Mononuclear cell (primary cell): ENCODE measurements around the gene ZNF777. TPM values are rescaled to one million over a fixed set of nuclear protein-coding genes. Genes with fewer than 3 reads are reported as not detected.
A peak's percentile ranks its signal among the peaks of the same experiment; 100 is the strongest.

Experiments
- H3K27me3 ChIP-seq: 2 replicates; pipeline ENCODE4 v1.6.0; 2011; ENCODE audit warnings: low read length, control low read depth; ENCODE audit not compliant: insufficient read depth
- H3K4me1 ChIP-seq: 2 replicates; pipeline ENCODE4 v1.5.1; 2011; ENCODE audit warnings: mild to moderate bottlenecking, low read length, control low read depth; ENCODE audit not compliant: insufficient read depth
- H3K4me3 ChIP-seq: 2 replicates; pipeline ENCODE4 v1.5.1; 2011; ENCODE audit warnings: mild to moderate bottlenecking, low read length, moderate library complexity
- H3K9me3 ChIP-seq: 2 replicates; pipeline ENCODE4 v1.5.1; 2011; ENCODE audit warnings: low read depth, mild to moderate bottlenecking, control low read depth, low read length
- total RNA-seq: library from RNA; depleted of rRNA; stranded (reverse); fragments of >200 nt; gene quantifications from one replicate; pipeline ENCODE4 v1.2.3, GENCODE V29; 2012

ZNF777 gene
- total RNA-seq, 1 donor, result 10.8 TPM

DNA sequence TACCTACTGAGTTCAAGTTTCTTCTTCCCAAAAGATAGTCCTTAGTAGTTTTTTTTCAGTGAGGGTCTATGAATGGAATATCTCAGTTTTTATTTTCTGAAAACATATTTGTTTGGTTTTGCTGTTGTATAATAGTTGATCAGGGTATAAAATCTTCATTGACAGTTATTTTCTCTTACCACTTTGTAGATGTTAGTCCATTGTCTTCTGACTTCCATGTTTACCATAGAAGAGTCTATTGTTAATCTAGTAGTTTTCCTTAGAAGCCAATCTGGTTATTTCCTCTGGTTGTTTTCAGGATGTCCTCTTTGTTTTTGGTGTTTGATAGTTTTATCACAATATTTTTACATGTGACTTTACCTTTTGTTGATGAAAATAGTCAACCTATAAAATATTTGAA, 5.5 kb upstream of the ZNF777 start:
- H3K9me3 ChIP-seq, result peaks cover 6% of the 10 kb centered on the region
- H3K4me3 ChIP-seq, result no peak overlapping the region
- H3K4me1 ChIP-seq, result peaks cover under 1% of the 10 kb centered on the region
- H3K27me3 ChIP-seq, result peaks cover 12% of the 10 kb centered on the region

DNA sequence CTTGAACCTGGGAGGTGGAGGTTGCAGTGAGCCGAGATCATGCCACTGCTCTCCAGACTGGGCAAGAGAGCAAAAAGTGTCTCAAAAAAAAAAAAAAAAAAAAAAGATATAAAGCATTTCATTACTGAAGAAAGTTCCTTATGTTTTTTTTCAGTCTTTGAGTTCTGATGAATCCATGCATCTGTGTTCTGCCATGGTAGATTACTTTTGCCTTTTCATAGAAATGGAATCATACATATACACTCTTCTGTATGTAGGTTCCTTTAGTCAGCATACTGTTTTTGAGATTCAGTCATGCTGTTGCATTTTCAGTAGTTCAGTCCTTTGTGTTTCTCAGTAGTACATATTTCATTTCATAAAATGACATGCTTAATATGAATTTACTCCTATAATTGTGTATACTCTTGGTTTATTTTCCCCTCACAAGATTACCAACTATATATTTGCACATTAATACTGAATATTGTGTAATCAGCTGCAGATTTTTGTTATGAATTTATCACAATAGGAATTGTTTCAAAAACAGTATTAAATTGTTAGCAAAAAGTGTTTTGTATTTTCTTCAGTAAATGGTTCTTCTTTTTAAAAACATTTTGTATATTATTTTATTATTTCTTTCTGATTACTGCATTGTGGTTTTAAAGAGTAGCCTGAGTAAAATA, 2.8 kb upstream of the ZNF777 start:
- no peak overlapping the region for H3K4me3 ChIP-seq
- H3K4me1 ChIP-seq, result peaks cover 20% of the 10 kb centered on the region
- H3K9me3 ChIP-seq, result peaks cover 6% of the 10 kb centered on the region

DNA sequence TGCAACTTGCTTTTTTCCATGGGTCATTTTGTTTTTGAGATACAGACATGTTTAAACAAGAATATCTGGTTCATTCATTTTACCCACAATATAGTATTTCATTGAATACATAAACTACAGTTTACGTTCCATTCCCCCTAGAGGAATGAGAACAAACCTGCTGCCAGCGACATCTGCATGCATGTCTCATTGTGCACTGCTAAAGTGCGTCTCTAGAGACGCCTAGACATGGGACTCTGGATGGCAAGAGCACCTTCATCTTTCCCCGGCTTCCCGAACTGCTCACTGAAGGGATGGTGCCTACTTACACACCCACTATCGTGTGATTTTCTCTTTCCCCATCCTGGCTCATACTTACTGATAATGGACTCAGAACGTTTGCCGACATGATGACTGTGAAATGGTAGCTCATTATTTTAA, 1.2 kb upstream of the ZNF777 start:
- Histone ChIP-seq H3K4me1 (peaks cover 26% of the 10 kb centered on the region), H3K9me3 (peaks cover 6% of the 10 kb centered on the region), H3K27me3 (peaks cover 17% of the 10 kb centered on the region), H3K4me3 (no peak overlapping the region)

More for the DNA sequence above, 2.8 kb upstream of the ZNF777 start:
- H3K27me3 ChIP-seq, result peaks cover 17% of the 10 kb centered on the region

DNA sequence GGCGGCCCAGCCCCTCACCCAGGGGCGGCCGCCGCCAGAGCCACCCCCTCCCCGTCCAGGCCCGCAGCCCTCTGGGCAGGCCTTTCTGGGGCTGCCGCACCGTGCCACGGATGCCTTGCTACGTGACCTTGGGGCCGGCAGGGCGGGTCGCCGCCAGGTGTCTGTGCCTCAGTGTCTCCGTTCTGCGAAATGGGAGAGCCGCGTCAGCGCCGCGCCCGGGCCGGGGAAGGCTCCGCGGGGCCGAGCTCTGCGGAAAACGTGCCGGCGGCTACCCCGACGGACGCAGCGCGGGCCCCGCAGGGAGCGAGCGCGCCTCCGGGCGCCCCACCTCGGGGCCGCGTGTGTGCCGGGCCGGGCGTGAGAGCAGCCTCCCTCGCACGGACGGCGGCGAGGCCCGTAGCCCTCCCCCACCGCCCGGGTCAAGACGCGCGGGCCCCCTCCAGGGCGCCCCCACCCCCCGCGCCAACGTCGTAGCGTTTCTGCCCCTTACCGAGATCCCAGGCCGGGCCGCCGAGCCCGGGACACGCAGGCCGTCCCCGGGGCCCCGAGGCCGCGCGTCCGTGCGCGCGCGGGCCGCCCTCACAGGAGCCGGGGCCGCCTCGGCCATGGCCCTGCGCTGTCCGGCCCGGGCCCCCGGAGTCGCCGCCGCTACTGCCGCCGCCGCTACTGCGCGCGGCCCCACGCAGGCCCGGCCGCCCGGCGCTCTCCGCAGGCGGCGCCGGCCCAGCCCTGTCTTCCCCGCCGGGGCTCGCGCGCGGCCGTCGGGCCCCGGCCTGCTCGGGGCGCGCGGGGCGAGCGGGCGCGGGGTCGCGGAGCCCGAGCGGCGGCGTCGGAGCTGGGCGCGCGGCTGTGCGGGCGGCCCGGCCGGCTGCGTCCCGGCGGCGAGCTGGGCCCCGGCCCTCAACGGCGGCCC, 1.1 kb downstream of the ZNF777 start:
- Histone ChIP-seq H3K27me3 (peaks cover 14% of the 10 kb centered on the region), H3K4me3 (peak overlapping the region; percentile 61), H3K4me1 (peaks cover 26% of the 10 kb centered on the region), H3K9me3 (no peaks in the 10 kb centered on the region)

DNA sequence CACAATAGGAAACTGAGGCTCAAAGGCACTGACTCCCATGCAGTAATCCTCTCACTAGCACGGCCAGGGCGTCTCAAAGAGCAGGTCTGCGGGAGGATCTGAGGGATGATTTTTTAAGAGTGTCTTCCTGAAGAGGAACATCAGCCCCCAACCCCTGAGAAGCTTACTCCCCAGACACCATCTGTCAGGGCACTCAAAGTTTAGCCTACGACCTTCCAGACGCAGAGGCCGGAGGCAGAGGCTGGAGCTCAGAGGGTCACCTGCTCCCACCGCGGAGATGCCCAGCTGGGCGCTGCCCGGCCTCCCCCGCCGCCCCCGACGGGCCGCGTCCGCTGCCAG, 1.7 kb downstream of the ZNF777 start:
- Histone ChIP-seq H3K9me3 (no peaks in the 10 kb centered on the region), H3K4me1 (peaks cover 26% of the 10 kb centered on the region), H3K4me3 (no peak overlapping the region), H3K27me3 (peaks cover 9% of the 10 kb centered on the region)

DNA sequence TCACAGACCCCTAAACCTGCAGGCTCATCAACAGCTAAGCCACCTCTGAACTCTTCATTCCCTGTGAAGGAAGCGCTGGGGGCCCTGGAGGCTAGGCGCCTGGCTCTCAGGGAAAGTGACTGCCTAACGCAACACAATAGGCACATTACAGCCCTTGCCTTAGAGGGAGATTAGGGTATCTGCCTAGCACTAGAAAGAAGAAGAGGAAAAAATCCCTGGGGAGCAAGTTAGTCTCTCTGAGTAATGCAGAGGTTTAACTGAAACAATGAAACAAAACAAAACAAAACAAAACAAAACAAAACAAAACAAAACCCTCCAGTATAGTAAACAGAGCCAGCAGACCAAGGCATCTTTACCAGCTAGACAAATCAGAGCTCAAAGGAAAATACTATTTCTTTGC, 2.6 kb downstream of the ZNF777 start:
- peaks cover 26% of the 10 kb centered on the region for H3K4me1 ChIP-seq
- H3K27me3 ChIP-seq, result peaks cover 8% of the 10 kb centered on the region
- H3K9me3 ChIP-seq, result no peaks in the 10 kb centered on the region

DNA sequence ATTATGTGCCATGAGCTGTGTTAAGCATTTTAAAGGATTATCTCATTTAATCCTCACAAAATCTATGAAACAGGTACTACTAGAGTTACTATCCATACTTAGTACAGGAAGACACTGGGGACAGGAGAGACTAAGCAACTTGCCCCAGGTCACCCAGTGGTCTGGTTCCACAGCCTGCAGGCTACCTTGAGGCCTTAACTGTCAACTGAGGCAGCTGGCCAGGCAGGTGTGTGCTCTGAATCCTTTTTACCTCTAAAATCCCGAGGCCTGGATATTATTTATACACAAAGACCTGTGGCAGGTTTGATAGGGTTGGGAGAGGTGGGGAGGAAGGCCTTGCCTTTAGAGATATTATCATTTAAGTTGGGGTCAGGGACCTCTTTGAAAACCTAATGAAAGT, 3.1 kb downstream of the ZNF777 start:
- H3K4me1 ChIP-seq, result peaks cover 26% of the 10 kb centered on the region
- H3K9me3 ChIP-seq, result no peaks in the 10 kb centered on the region
- peaks cover 4% of the 10 kb centered on the region for H3K27me3 ChIP-seq
- no peak overlapping the region for H3K4me3 ChIP-seq

More for the DNA sequence above, 2.6 kb downstream of the ZNF777 start:
- no peak overlapping the region for H3K4me3 ChIP-seq

DNA sequence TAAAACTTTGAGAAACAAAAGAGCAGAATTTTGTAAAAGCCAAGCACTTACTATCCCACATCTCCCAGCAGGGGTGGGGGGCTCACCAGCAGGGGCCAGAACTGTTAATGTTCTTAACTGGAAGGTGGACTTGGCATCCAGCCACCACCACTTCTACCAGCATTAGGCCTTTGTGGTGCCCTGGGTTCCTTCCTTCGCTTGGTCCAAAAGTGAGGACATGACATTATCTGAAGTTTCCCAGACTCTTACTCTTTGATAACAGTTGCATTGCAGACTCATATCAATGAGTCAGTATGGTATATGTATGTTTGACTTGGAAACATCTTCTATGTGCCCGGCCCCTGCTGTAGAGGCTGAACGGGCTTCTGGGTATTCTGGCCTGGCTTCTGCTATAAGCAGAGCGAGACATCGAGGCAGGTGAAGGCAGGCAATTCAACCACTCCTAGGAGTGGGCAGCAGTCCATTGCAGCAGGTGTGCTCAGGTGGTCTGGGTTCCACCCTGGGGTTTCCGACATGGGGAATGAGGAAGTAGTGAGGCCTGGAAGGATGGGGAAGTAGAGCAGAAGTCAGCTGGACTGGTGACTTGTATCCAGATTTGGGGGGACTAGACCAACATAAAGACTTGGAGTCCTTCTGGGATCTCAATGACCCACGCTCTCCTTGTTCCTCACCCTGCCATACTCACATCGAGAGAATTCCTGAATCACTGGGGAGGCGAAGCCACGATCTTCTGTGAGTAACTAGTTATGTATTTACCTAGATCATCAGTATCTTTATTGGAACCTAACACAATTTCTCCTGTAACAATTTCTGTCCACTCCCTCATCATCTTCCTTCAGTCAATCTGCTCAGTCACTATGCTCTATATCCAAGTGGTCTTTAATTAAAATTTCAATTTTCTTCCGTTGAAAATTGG, 4.1 kb downstream of the ZNF777 start:
- no peak overlapping the region for H3K4me3 ChIP-seq
- peaks cover 4% of the 10 kb centered on the region for H3K27me3 ChIP-seq
- H3K9me3 ChIP-seq, result no peaks in the 10 kb centered on the region
- H3K4me1 ChIP-seq, result peaks cover 26% of the 10 kb centered on the region

DNA sequence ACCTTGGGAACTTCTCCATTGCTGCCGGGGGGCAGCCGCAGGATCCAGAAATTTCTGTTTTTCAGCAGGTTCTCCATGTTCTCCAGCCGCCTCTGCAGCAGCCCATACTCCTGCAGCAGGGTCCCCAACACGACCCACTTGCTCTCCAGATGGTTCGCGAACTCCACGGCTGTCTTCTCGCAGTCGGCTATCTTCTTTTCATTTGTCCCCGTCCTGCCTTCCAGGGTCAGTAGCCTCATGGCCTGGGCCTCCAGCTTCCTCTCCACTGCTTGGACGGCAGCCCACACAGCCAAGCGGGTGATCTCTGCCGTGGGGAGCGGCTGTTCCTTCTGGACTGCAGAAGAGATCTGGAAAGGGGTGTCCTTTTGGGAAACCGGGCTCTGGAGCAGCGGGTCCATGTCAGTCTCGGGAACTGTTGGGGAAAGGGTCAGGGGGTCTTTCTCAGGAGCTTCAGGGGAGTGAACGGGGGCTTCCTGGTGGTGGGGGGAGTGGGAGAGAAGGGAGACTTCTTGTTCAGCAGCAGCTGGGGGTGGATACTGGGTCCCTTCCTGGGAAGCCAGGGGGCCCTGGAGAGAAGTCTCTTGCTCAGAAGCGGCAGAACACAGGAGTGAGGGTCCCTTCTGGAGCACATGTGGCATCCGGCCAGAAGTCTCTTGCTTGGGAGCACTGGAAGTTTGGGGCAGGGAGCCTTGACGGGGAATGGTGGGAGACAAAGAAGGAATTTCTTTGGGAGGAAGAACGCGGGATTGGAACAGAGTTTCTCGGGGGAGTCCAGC, 5.5 kb downstream of the ZNF777 start:
- no peaks in the 10 kb centered on the region for H3K27me3 ChIP-seq
- H3K4me3 ChIP-seq, result no peak overlapping the region
- no peaks in the 10 kb centered on the region for H3K9me3 ChIP-seq
- H3K4me1 ChIP-seq, result peaks cover 17% of the 10 kb centered on the region

DNA sequence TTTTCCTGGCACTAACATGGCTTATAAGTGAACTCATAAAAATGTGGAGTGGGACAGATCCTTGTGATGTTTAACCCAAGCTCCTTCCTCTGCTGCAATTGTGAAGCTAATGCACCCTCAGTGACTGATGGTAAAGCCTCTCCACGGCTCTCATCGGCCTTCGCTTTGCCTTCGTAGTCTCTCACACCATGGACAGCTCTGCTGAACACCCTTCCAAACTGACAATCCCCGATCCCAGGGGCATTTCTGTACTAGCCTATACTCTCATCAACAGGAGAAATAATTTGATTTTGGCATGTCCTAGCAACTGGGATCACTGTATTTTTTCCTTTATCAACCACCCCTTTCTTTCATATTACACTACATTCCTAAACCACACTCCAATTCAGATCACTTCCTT, 6.1 kb downstream of the ZNF777 start:
- Histone ChIP-seq H3K27me3 (no peaks in the 10 kb centered on the region), H3K9me3 (no peaks in the 10 kb centered on the region), H3K4me3 (no peak overlapping the region), H3K4me1 (peaks cover 17% of the 10 kb centered on the region)

DNA sequence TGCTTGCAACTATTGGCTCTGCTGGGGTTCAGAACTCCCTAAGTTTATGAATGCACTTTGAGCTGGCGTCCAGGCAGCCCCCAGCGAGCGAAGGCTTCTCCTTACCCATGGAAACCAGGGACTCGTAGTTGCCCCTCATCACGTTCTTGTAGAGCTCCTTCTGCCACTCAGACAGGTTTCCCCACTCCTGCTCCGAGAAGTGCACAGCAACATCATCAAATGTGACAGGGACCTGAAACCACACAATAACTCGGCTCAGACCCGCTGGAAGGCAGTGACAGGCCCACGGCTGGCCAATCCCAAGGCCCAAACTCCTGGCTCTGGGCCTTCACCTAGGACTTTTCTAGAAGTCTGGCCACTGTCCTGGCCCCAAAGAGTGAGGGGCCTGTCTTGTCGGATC, 6.9 kb downstream of the ZNF777 start:
- H3K4me1 ChIP-seq, result peaks cover 10% of the 10 kb centered on the region
- no peaks in the 10 kb centered on the region for H3K9me3 ChIP-seq
- no peak overlapping the region for H3K4me3 ChIP-seq
- no peaks in the 10 kb centered on the region for H3K27me3 ChIP-seq

DNA sequence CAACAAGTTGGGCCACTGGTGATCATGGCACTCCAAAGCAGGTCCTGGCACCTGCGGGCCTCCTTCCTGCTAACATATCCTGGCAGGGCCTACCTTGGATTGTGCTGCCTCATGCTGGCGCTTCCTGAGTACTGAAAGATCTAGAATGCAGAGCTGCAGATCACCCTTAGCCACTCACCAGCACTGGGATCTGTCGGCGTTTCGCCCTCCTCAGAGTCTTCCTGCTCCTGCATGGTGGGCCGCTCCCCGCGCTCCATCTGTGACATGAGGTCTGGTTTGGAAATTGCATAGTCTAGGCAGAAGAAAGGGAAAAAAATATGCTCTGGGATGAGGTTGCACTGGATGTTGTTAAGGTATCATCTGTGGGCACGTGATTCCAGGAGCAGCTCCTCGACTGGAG, 10.0 kb downstream of the ZNF777 start:
- no peaks in the 10 kb centered on the region for H3K9me3 ChIP-seq
- H3K4me1 ChIP-seq, result no peaks in the 10 kb centered on the region
- no peaks in the 10 kb centered on the region for H3K27me3 ChIP-seq
- H3K4me3 ChIP-seq, result no peak overlapping the region

DNA sequence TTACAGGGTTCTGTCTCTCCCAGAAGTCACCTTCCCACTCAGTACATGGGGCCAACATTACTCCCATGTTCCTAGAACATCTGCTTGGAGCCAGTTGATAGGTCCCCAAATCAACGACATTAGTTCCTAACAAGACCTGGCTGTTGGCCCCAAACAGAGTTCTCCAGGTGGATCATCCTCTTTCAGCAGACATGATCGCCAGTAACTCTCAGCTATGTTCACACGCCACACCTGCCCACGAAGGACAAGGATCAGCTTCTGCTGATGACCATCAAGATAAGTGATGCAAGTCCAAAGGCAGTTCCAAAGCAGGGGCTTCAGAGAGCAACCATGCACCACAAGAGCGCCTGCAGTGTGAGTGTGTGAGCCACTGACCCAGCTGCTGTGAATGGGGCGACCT, 11.0 kb downstream of the ZNF777 start:
- no peaks in the 10 kb centered on the region for H3K27me3 ChIP-seq
- no peaks in the 10 kb centered on the region for H3K9me3 ChIP-seq
- no peak overlapping the region for H3K4me3 ChIP-seq
- no peaks in the 10 kb centered on the region for H3K4me1 ChIP-seq

DNA sequence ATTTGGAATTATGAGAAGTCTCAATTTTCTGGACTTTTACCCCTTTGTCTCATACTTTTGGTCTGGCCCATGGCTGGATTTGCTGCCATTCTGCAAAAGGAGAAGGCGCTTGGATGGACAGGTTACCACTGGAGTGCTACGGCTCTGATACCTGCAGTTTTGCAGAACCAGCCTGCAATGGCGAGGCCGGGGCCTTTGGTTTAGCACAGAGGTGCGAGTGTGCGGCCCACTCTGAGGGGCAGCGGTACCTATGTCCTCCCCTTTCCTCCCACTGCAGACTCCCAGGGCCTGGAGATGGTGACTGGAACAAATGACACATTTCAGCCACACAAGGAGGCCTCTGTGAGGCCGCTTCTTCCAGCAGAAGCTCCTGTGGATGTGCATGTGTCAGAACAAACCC, 11.9 kb downstream of the ZNF777 start:
- Histone ChIP-seq H3K4me3 (no peak overlapping the region), H3K9me3 (no peaks in the 10 kb centered on the region), H3K27me3 (no peaks in the 10 kb centered on the region), H3K4me1 (no peaks in the 10 kb centered on the region)
